HG03469 (cell line): ENCODE data around the gene LRFN3.
"Not testable (repeated sequence)": the region's sequence is repeated elsewhere in the genome, so short reads cannot be mapped to it uniquely, and the experiment has no call there.

Source experiments
- ATAC-seq: cut with Tn5 transposase; IDR thresholded peaks from one replicate; pipeline ENCODE4 v1.9.1; 2021; ENCODE audit warnings: mild to moderate bottlenecking, moderate library complexity, moderate number of reproducible peaks; ENCODE audit not compliant: unreplicated experiment

Gene LRFN3

GRCh38 chr19:35935911-35936737 is at the start of gene LRFN3:
LRFN3 (plus strand) TSS chr19:35936374; CDS start chr19:35939426, 3,052 bp downstream.
- no peak for ATAC-seq

GRCh38 chr19:35887197-35887596 is 49.0 kb upstream of the LRFN3 start:
- ATAC-seq: no peak

GRCh38 chr19:35888398-35888797 is 47.8 kb upstream of the LRFN3 start:
- no peak for ATAC-seq

- no peak for ATAC-seq
Observed at GRCh38 chr19:35889370-35890112, 46.6 kb upstream of the LRFN3 start.

- ATAC-seq: no peak
Observed at GRCh38 chr19:35890113-35890650, 46.0 kb upstream of the LRFN3 start.

GRCh38 chr19:35891819-35892218 is 44.4 kb upstream of the LRFN3 start:
- not testable (repeated sequence) for ATAC-seq

- ATAC-seq: no peak
Observed at GRCh38 chr19:35894342-35894741, 41.8 kb upstream of the LRFN3 start.

GRCh38 chr19:35895911-35896642 is 40.1 kb upstream of the LRFN3 start:
- no peak for ATAC-seq

GRCh38 chr19:35896643-35897040 is 39.5 kb upstream of the LRFN3 start:
- no peak for ATAC-seq

GRCh38 chr19:35897706-35898451 is 38.3 kb upstream of the LRFN3 start:
- no peak for ATAC-seq

- ATAC-seq: no peak
Observed at GRCh38 chr19:35898499-35898809, 37.7 kb upstream of the LRFN3 start.

GRCh38 chr19:35899547-35900214 is 36.5 kb upstream of the LRFN3 start:
- peak; percentile 29 for ATAC-seq

- ATAC-seq: no peak
Observed at GRCh38 chr19:35901055-35901644, 35.0 kb upstream of the LRFN3 start.

GRCh38 chr19:35901854-35902661 is 34.1 kb upstream of the LRFN3 start, which contains the start of gene HCST:
HCST (plus strand) TSS chr19:35902529; CDS start chr19:35902594, 65 bp downstream.
- no peak for ATAC-seq

- no peak for ATAC-seq
Observed at GRCh38 chr19:35902870-35903475, 33.2 kb upstream of the LRFN3 start.

- ATAC-seq: no peak
Observed at GRCh38 chr19:35903550-35904179, 32.5 kb upstream of the LRFN3 start.

- ATAC-seq: no peak
Observed at GRCh38 chr19:35904311-35905068, 31.7 kb upstream of the LRFN3 start.
